GM23248 (cell line): Measurements from ENCODE around the gene UBL4A.

Source experiments
- EZH2 ChIP-seq: fragments of 200-600 bp; sonication (generic); IDR thresholded peaks from 2 replicates; pipeline ENCODE4 v1.6.1; 2018; ENCODE audit warnings: antibody characterized with exemption, mild to moderate bottlenecking; ENCODE audit not compliant: insufficient read depth, poor library complexity, severe bottlenecking
- EZH2phosphoT487 ChIP-seq: fragments of 200-600 bp; sonication (generic); IDR thresholded peaks from 2 replicates; pipeline ENCODE4 v1.6.1; 2018; ENCODE audit warnings: antibody characterized with exemption, moderate library complexity, mild to moderate bottlenecking, low read depth; ENCODE audit not compliant: insufficient read depth

- TF ChIP-seq EZH2phosphoT487 (no peak), EZH2 (no peak)
Measured at GRCh38 chrX:154462396-154462795, 24.0 kb downstream of the UBL4A start.
